Stomach smooth muscle (tissue), 2 donors: ENCODE data around the gene IL12RB1.

Experiments used
- H3K27ac ChIP-seq: one replicate; pipeline ENCODE4 v1.7.0; 2013; ENCODE audit warnings: mild to moderate bottlenecking, low read length, inconsistent platforms
- H3K27me3 ChIP-seq, 2 donors: one replicate each; pipeline ENCODE4 v1.7.0; 2013; ENCODE audit warnings: low read length in 2 of 2; ENCODE audit not compliant: insufficient read depth in 2 of 2, control insufficient read depth in 1 of 2
- H3K36me3 ChIP-seq, 2 donors: one replicate each; pipeline ENCODE4 v1.7.0; 2013; ENCODE audit warnings: low read length in 2 of 2; ENCODE audit not compliant: control insufficient read depth in 2 of 2, insufficient read depth in 2 of 2
- H3K4me1 ChIP-seq: one replicate; pipeline ENCODE4 v1.7.0; 2013; ENCODE audit warnings: low read length; ENCODE audit not compliant: control insufficient read depth, insufficient read depth
- H3K4me3 ChIP-seq, 2 donors: one replicate each; pipeline ENCODE4 v1.7.0; 2013; ENCODE audit warnings: low read length in 2 of 2
- H3K9ac ChIP-seq, 2 donors: one replicate each; pipeline ENCODE4 v1.7.0; 2013; ENCODE audit warnings: low read length in 2 of 2, mild to moderate bottlenecking in 1 of 2
- H3K9me3 ChIP-seq, 2 donors: one replicate each; pipeline ENCODE4 v1.7.0; 2013; ENCODE audit warnings: low read length in 2 of 2; ENCODE audit not compliant: control insufficient read depth in 2 of 2
- donor health status: healthy.
- donor health status: Pancreatic carcinoma.

IL12RB1 gene

GRCh38 chr19:18063463-18063862 is 23.3 kb downstream of the IL12RB1 start:
- Histone ChIP-seq H3K9me3 (no peaks in the 10 kb centered on the region), H3K27me3 (peaks cover 0 to 4% of the 10 kb centered on the region in 2 donors), H3K4me3 (no peak overlapping the region), H3K4me1 (peaks cover 2% of the 10 kb centered on the region), H3K36me3 (no peaks in the 10 kb centered on the region), H3K27ac (no peak overlapping the region), H3K9ac (no peak overlapping the region)

GRCh38 chr19:18062028-18062427 is 24.7 kb downstream of the IL12RB1 start:
- H3K4me1 ChIP-seq = peaks cover 10% of the 10 kb centered on the region
- no peak overlapping the region for H3K4me3 ChIP-seq
- peaks cover 0 to 4% of the 10 kb centered on the region in 2 donors for H3K27me3 ChIP-seq
- no peak overlapping the region for H3K9ac ChIP-seq
- H3K36me3 ChIP-seq = no peaks in the 10 kb centered on the region
- H3K9me3 ChIP-seq = no peaks in the 10 kb centered on the region
- H3K27ac ChIP-seq = no peak overlapping the region

- peaks cover 10% of the 10 kb centered on the region for H3K4me1 ChIP-seq
- H3K27me3 ChIP-seq = peaks cover 0 to 4% of the 10 kb centered on the region in 2 donors
- H3K27ac ChIP-seq = no peak overlapping the region
- no peak overlapping the region for H3K4me3 ChIP-seq
- H3K9me3 ChIP-seq = no peaks in the 10 kb centered on the region
- H3K36me3 ChIP-seq = no peaks in the 10 kb centered on the region
- H3K9ac ChIP-seq = no peak overlapping the region
These were observed 26.3 kb downstream of the IL12RB1 start for GRCh38 chr19:18060472-18060871.

DNA sequence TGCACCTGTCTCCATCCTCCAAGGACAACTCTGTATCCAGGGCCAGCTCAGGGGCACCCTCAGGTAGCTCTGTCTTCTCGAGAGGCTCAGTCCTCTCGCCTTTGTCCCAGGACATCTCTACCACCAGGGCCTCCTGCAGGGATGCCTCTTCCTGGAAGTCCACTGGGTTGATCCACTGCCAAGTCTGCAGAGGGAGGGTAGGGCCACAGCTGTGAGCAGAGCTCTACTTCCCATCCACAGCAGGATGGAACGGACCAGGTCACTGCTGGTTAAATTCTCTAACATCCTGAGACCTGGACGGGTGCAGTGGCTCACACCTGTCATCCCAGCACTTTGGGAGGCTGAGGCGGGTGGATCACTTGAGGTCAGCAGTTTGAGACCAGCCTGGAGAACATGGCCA is 26.8 kb downstream of the IL12RB1 start:
- H3K4me1 ChIP-seq = peaks cover 10% of the 10 kb centered on the region
- H3K36me3 ChIP-seq = no peaks in the 10 kb centered on the region
- no peaks in the 10 kb centered on the region for H3K9me3 ChIP-seq
- H3K4me3 ChIP-seq = no peak overlapping the region
- H3K27me3 ChIP-seq = peaks cover 0 to 4% of the 10 kb centered on the region in 2 donors
- H3K27ac ChIP-seq = no peak overlapping the region
- H3K9ac ChIP-seq = no peak overlapping the region

GRCh38 chr19:18059297-18059696 is 27.4 kb downstream of the IL12RB1 start:
- Histone ChIP-seq H3K9me3 (no peaks in the 10 kb centered on the region), H3K9ac (no peak overlapping the region), H3K36me3 (no peaks in the 10 kb centered on the region), H3K4me1 (peaks cover 10% of the 10 kb centered on the region), H3K4me3 (no peak overlapping the region), H3K27ac (no peak overlapping the region), H3K27me3 (peaks cover 0 to 4% of the 10 kb centered on the region in 2 donors)

DNA sequence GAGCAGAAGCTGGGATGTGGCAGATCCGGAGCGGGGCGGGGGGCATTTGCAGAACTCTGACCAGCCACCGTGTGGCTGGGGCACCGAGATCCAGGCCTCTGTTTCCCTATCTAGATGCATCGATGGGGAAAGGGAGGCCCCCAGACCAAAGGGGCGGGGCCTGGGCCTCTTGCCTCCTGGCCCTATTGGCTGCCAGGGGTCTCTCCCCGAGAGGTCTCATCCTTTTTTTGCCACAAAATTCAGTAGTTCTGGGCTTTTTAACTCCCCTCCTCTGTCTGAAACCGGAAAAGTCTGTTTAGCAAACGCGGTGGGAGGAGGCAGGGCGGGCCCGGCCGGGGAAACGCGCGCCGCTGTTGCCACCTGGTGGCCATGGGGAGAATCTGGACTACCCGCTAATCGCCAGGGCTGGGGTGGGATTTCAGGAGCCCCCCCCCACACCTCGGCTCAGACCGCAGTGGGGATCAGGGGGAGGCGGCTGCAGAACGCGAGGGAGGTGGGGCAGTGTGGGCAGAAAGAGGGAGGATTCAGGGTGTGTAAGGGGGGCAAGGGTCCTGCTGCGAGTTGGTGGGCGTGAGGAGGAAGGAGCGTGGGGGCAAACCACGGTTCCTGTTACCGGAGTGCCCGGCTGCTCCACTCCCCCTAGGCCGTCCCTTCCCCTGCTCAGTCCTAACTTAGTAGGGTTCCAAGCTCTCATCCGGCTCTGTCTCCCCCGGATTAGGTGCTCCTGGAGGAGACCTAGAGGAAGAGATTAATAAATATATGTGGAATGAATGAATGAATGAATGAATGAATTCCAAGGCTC is 28.3 kb downstream of the IL12RB1 start:
- H3K4me3 ChIP-seq = peak overlapping the region; percentile 35
- peak overlapping the region; percentile 48 to 62 for H3K9ac ChIP-seq
- peaks cover 0 to 3% of the 10 kb centered on the region in 2 donors for H3K27me3 ChIP-seq

GRCh38 chr19:18057557-18057956 is 29.2 kb downstream of the IL12RB1 start:
- peaks cover 10% of the 10 kb centered on the region for H3K4me1 ChIP-seq
- H3K27me3 ChIP-seq = peaks cover 0 to 2% of the 10 kb centered on the region in 2 donors
- H3K36me3 ChIP-seq = no peaks in the 10 kb centered on the region
- H3K27ac ChIP-seq = peak overlapping the region; percentile 75
- no peaks in the 10 kb centered on the region for H3K9me3 ChIP-seq
- H3K4me3 ChIP-seq = no peak overlapping the region
- no peak overlapping the region for H3K9ac ChIP-seq

More for the DNA sequence above, 28.3 kb downstream of the IL12RB1 start:
- Histone ChIP-seq H3K9me3 (no peaks in the 10 kb centered on the region), H3K27ac (peak overlapping the region; percentile 75), H3K36me3 (no peaks in the 10 kb centered on the region), H3K4me1 (peaks cover 10% of the 10 kb centered on the region)

DNA sequence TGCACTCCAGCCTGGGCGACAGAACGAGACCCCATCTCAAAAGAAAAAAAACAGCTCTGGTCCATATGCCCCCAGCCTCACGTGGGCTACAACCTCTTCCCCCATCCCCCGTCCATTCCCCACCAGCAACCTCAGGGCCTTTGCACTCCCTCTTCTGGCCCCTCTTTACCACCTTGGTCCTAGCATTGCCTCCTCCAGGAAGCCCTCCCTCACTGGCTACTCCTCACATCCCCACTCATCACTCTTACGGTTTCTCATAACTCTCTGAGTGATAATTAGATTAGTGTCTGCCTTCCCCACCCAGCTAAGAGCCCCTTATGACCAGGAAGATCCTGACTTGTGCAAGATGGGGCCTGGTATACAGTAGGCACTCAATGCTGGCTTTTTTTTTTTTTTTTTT is 30.8 kb downstream of the IL12RB1 start:
- no peak overlapping the region for H3K9ac ChIP-seq
- H3K27ac ChIP-seq = no peak overlapping the region
- no peak overlapping the region for H3K4me3 ChIP-seq
- H3K4me1 ChIP-seq = peaks cover 15% of the 10 kb centered on the region
- H3K36me3 ChIP-seq = no peaks in the 10 kb centered on the region
- H3K9me3 ChIP-seq = no peaks in the 10 kb centered on the region
- peaks cover 2 to 7% of the 10 kb centered on the region in 2 donors for H3K27me3 ChIP-seq

- Histone ChIP-seq H3K4me3 (no peak overlapping the region), H3K27me3 (peaks cover 2 to 11% of the 10 kb centered on the region in 2 donors), H3K4me1 (peaks cover 15% of the 10 kb centered on the region), H3K27ac (no peak overlapping the region), H3K9me3 (no peaks in the 10 kb centered on the region), H3K36me3 (no peaks in the 10 kb centered on the region), H3K9ac (no peak overlapping the region)
These were observed 33.0 kb downstream of the IL12RB1 start for GRCh38 chr19:18053576-18054219.

- no peak overlapping the region for H3K27ac ChIP-seq
- peaks cover 5% of the 10 kb centered on the region for H3K4me1 ChIP-seq
- peaks cover 0 to 15% of the 10 kb centered on the region in 2 donors for H3K27me3 ChIP-seq
- H3K9ac ChIP-seq = no peak overlapping the region
- no peaks in the 10 kb centered on the region for H3K36me3 ChIP-seq
- no peaks in the 10 kb centered on the region for H3K9me3 ChIP-seq
- no peak overlapping the region for H3K4me3 ChIP-seq
These were observed 34.8 kb downstream of the IL12RB1 start for GRCh38 chr19:18051887-18052286.

GRCh38 chr19:18049385-18049784 is 37.3 kb downstream of the IL12RB1 start:
- Histone ChIP-seq H3K27me3 (peaks cover 0 to 18% of the 10 kb centered on the region in 2 donors), H3K4me3 (no peak overlapping the region), H3K4me1 (peaks cover 10% of the 10 kb centered on the region), H3K9ac (no peak overlapping the region), H3K9me3 (no peaks in the 10 kb centered on the region), H3K36me3 (no peaks in the 10 kb centered on the region), H3K27ac (peak overlapping the region; percentile 31)
